ENCODE data around the gene C2CD4A.

The C2CD4A gene

GRCh38 chr15:62112616-62113593, 46.1 kb downstream of the C2CD4A start:
- peaks cover 5 to 23% of the 10 kb centered on the region in 2 donors for H3K4me1 ChIP-seq (ENCODE audit: control insufficient read depth in 2 of 2, insufficient read depth in 2 of 2, low read length in 2 of 2)
- H3K9me3 ChIP-seq (ENCODE audit: control insufficient read depth in 2 of 2, low read length in 2 of 2) = no peaks in the 10 kb centered on the region
- H3K9ac ChIP-seq (ENCODE audit: low read depth in 1 of 2, low read length in 2 of 2) = no peak overlapping the region
- H3K36me3 ChIP-seq (ENCODE audit: control insufficient read depth in 2 of 2, insufficient read depth in 2 of 2, low read length in 2 of 2) = no peaks in the 10 kb centered on the region
- H3K27me3 ChIP-seq (ENCODE audit: control insufficient read depth in 2 of 2, insufficient read depth in 2 of 2, low read length in 2 of 2) = no peaks in the 10 kb centered on the region
- H3K27ac ChIP-seq (ENCODE audit: low read depth in 2 of 2, low read length in 2 of 2) = no peak overlapping the region
- H3K4me3 ChIP-seq (ENCODE audit: low read length in 2 of 2) = no peak overlapping the region

- Histone ChIP-seq H3K9ac (ENCODE audit: low read depth in 1 of 2, low read length in 2 of 2) (no peak overlapping the region), H3K4me1 (ENCODE audit: control insufficient read depth in 2 of 2, insufficient read depth in 2 of 2, low read length in 2 of 2) (peaks cover 15 to 41% of the 10 kb centered on the region in 2 donors), H3K27ac (ENCODE audit: low read depth in 2 of 2, low read length in 2 of 2) (peak overlapping the region; percentile 12 to 25), H3K36me3 (ENCODE audit: control insufficient read depth in 2 of 2, insufficient read depth in 2 of 2, low read length in 2 of 2) (no peaks in the 10 kb centered on the region), H3K4me3 (ENCODE audit: low read length in 2 of 2) (no peak overlapping the region), H3K27me3 (ENCODE audit: control insufficient read depth in 2 of 2, insufficient read depth in 2 of 2, low read length in 2 of 2) (no peaks in the 10 kb centered on the region), H3K9me3 (ENCODE audit: control insufficient read depth in 2 of 2, low read length in 2 of 2) (no peaks in the 10 kb centered on the region)
Measured at GRCh38 chr15:62115847-62116246, 49.1 kb downstream of the C2CD4A start.

GRCh38 chr15:62118520-62119226, 51.9 kb downstream of the C2CD4A start:
- peak overlapping the region; percentile 49 to 69 for H3K27ac ChIP-seq (ENCODE audit: low read depth in 2 of 2, low read length in 2 of 2)
- H3K27me3 ChIP-seq (ENCODE audit: control insufficient read depth in 2 of 2, insufficient read depth in 2 of 2, low read length in 2 of 2) = no peaks in the 10 kb centered on the region
- peak overlapping the region; percentile 42 to 62 for H3K4me3 ChIP-seq (ENCODE audit: low read length in 2 of 2)
- peak overlapping the region in 1 of 2 donors; percentile 44 for H3K9ac ChIP-seq (ENCODE audit: low read depth in 1 of 2, low read length in 2 of 2)
- peaks cover 12 to 39% of the 10 kb centered on the region in 2 donors for H3K4me1 ChIP-seq (ENCODE audit: control insufficient read depth in 2 of 2, insufficient read depth in 2 of 2, low read length in 2 of 2)
- H3K36me3 ChIP-seq (ENCODE audit: control insufficient read depth in 2 of 2, insufficient read depth in 2 of 2, low read length in 2 of 2) = no peaks in the 10 kb centered on the region
- H3K9me3 ChIP-seq (ENCODE audit: control insufficient read depth in 2 of 2, low read length in 2 of 2) = no peaks in the 10 kb centered on the region

GRCh38 chr15:62119227-62119864, 52.6 kb downstream of the C2CD4A start:
- Histone ChIP-seq H3K4me1 (ENCODE audit: control insufficient read depth in 2 of 2, insufficient read depth in 2 of 2, low read length in 2 of 2) (peaks cover 12 to 42% of the 10 kb centered on the region in 2 donors), H3K9ac (ENCODE audit: low read depth in 1 of 2, low read length in 2 of 2) (peak overlapping the region in 1 of 2 donors; percentile 44), H3K4me3 (ENCODE audit: low read length in 2 of 2) (peak overlapping the region; percentile 42 to 62), H3K36me3 (ENCODE audit: control insufficient read depth in 2 of 2, insufficient read depth in 2 of 2, low read length in 2 of 2) (no peaks in the 10 kb centered on the region), H3K27ac (ENCODE audit: low read depth in 2 of 2, low read length in 2 of 2) (peak overlapping the region; percentile 49 to 69), H3K9me3 (ENCODE audit: control insufficient read depth in 2 of 2, low read length in 2 of 2) (no peaks in the 10 kb centered on the region), H3K27me3 (ENCODE audit: control insufficient read depth in 2 of 2, insufficient read depth in 2 of 2, low read length in 2 of 2) (no peaks in the 10 kb centered on the region)

- no peak overlapping the region for H3K9ac ChIP-seq (ENCODE audit: low read depth in 1 of 2, low read length in 2 of 2)
- H3K27me3 ChIP-seq (ENCODE audit: control insufficient read depth in 2 of 2, insufficient read depth in 2 of 2, low read length in 2 of 2) = no peaks in the 10 kb centered on the region
- peak overlapping the region in 1 of 2 donors; percentile 17 for H3K27ac ChIP-seq (ENCODE audit: low read depth in 2 of 2, low read length in 2 of 2)
- H3K4me1 ChIP-seq (ENCODE audit: control insufficient read depth in 2 of 2, insufficient read depth in 2 of 2, low read length in 2 of 2) = peaks cover 15 to 46% of the 10 kb centered on the region in 2 donors
- H3K9me3 ChIP-seq (ENCODE audit: control insufficient read depth in 2 of 2, low read length in 2 of 2) = no peaks in the 10 kb centered on the region
- no peaks in the 10 kb centered on the region for H3K36me3 ChIP-seq (ENCODE audit: control insufficient read depth in 2 of 2, insufficient read depth in 2 of 2, low read length in 2 of 2)
- no peak overlapping the region for H3K4me3 ChIP-seq (ENCODE audit: low read length in 2 of 2)
Measured at GRCh38 chr15:62119874-62120273, 53.1 kb downstream of the C2CD4A start.

Measured in mucosa of rectum (tissue), 2 donors.